Vagina (tissue), 2 donors: ENCODE results near the gene C9orf78. TPM values are rescaled to one million over a fixed set of nuclear protein-coding genes. Genes with fewer than 3 reads are reported as not detected.

Source experiments
- DNase-seq, 2 donors: peaks; one replicate each; pipeline ENCODE4 v3.0.0-alpha.2; 2017; ENCODE audit errors: extremely low spot score in 2 of 2
- H3K27ac ChIP-seq: fragments of 200-600 bp; sonication (generic); one replicate; pipeline ENCODE4 v1.5.1; 2019
- H3K27me3 ChIP-seq: fragments of 200-600 bp; sonication (generic); one replicate; pipeline ENCODE4 v1.5.1; 2019
- H3K36me3 ChIP-seq, 2 donors: fragments of 200-600 bp; sonication (generic); one replicate each; pipeline ENCODE4 v1.5.1; 2017 to 2019
- H3K4me1 ChIP-seq: fragments of 200-600 bp; sonication (generic); one replicate; pipeline ENCODE4 v1.5.1; 2019
- H3K4me3 ChIP-seq, 2 donors: fragments of 200-600 bp; sonication (generic); 1 replicate in 1 of 2; 2 replicates in 1 of 2; pipeline ENCODE4 v1.5.1; 2016 to 2019
- H3K9me3 ChIP-seq: fragments of 200-600 bp; sonication (generic); one replicate; pipeline ENCODE4 v1.5.1; 2019
- CTCF ChIP-seq, 3 experiments: fragments of 450-650 bp in 2 of 3; fragments of 200-600 bp in 1 of 3; sonication (generic) in 1 of 3; IDR thresholded peaks; one replicate each; pipeline ENCODE4 v1.5.1; 2017 to 2019; ENCODE audit warnings: antibody characterized with exemption in 3 of 3, mild to moderate bottlenecking in 2 of 3, moderate library complexity in 2 of 3
- POLR2A ChIP-seq, 2 donors: fragments of 450-650 bp; IDR thresholded peaks; one replicate each; pipeline ENCODE4 v1.6.1; 2017; ENCODE audit warnings: antibody characterized with exemption in 2 of 2, mild to moderate bottlenecking in 2 of 2, moderate library complexity in 2 of 2
- POLR2AphosphoS5 ChIP-seq, 2 donors: sonication (generic); formaldehyde crosslinking; IDR thresholded peaks; one replicate each; pipeline ENCODE4 v1.9.0; 2017; ENCODE audit warnings: antibody characterized with exemption in 2 of 2, mild to moderate bottlenecking in 2 of 2, low read depth in 1 of 2; ENCODE audit not compliant: insufficient read depth in 1 of 2
- intact Hi-C: fragments of 100-400 bp; cut with DNase I; formaldehyde crosslinking; loops from one replicate; pipeline ENCODE4 v1.15.1; 2023
- total RNA-seq: library from RNA; depleted of rRNA; stranded (reverse); fragments of >200 nt; gene quantifications from one replicate; pipeline ENCODE4 v1.2.3, GENCODE V29; 2016

C9orf78 gene
- total RNA-seq, 1 donor from 2014 or later = 36.6 TPM

GRCh38 chr9:129879991-129880653, 45.0 kb upstream of the C9orf78 start:
- no peaks in the 10 kb centered on the region for H3K9me3 ChIP-seq

GRCh38 chr9:129879103-129879699, 44.1 kb upstream of the C9orf78 start:
- Histone ChIP-seq H3K36me3 (peaks cover 9 to 42% of the 10 kb centered on the region in 2 donors), H3K27ac (no peak overlapping the region), H3K9me3 (no peaks in the 10 kb centered on the region), H3K27me3 (no peaks in the 10 kb centered on the region), H3K4me1 (peaks cover 6% of the 10 kb centered on the region), H3K4me3 (no peak overlapping the region)
- TF ChIP-seq POLR2AphosphoS5 (IDR thresholded peaks at IDR 0.05; ENCODE audit: insufficient read depth in 1 of 2, low read depth in 1 of 2) (no peak), POLR2A (IDR thresholded peaks at IDR 0.05) (no peak), CTCF (IDR thresholded peaks at IDR 0.05) (no peak)
- DNase-seq = no peak
- intact Hi-C loops = no loop called here

More at GRCh38 chr9:129879991-129880653, 45.0 kb upstream of the C9orf78 start:
- intact Hi-C loops = loop anchor here (10.0 kb wide), 2 partner anchors 225 to 475 kb away; no protein-coding TSS in a partner anchor
- Histone ChIP-seq H3K4me3 (no peak overlapping the region), H3K27me3 (no peaks in the 10 kb centered on the region), H3K4me1 (peaks cover 13% of the 10 kb centered on the region), H3K36me3 (peaks cover 2 to 33% of the 10 kb centered on the region in 2 donors), H3K27ac (no peak overlapping the region)
- TF ChIP-seq CTCF (IDR thresholded peaks at IDR 0.05) = no peak
- TF ChIP-seq POLR2A (IDR thresholded peaks at IDR 0.05) = no peak
- no peak for TF ChIP-seq POLR2AphosphoS5 (IDR thresholded peaks at IDR 0.05; ENCODE audit: insufficient read depth in 1 of 2, low read depth in 1 of 2)
- DNase-seq = no peak

DNA sequence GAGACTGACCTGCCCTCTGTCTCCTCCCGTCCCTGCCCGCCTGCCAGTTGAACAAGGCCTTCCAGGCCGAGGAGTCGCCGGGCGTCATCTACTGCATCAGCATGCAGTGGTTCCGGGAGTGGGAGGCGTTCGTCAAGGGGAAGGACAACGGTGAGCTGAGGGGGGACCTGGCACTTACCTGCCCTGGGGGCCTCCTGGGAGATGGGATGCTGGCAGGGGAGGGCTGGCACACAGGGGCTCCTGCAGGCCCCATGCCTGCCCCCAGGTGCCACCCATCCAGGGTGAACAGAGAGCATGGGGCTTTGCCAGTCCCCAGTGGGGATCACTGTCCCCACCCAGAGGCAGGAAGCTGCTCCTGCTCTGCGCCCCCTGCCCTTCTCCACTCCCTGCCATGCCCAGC, 43.2 kb upstream of the C9orf78 start:
- TF ChIP-seq POLR2AphosphoS5 (IDR thresholded peaks at IDR 0.05; ENCODE audit: insufficient read depth in 1 of 2, low read depth in 1 of 2) = no peak
- Histone ChIP-seq H3K4me1 (no peaks in the 10 kb centered on the region), H3K27ac (no peak overlapping the region), H3K4me3 (no peak overlapping the region), H3K27me3 (no peaks in the 10 kb centered on the region), H3K36me3 (peaks cover 9 to 51% of the 10 kb centered on the region in 2 donors), H3K9me3 (no peaks in the 10 kb centered on the region)
- intact Hi-C loops = no loop called here
- no peak for DNase-seq

DNA sequence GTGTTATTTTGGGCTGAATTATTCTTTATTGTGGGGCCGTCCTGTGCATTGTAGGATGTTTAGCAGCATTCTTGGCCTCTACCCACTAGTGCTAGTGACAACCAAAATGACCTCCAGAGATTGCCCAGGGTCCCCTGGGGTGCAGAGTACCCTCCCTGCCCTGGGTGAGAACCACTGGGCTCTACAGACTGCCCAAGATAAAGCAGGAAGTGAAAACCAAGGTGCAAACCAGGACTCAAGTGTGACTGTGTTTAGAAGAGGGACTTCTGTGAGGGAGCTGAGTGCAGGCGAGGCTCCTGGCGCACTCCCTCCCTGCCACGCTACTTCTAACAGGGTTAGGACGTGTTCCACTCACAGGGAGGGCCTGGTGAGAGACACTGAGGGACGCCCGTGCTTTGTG, 41.7 kb upstream of the C9orf78 start:
- Histone ChIP-seq H3K36me3 (peaks cover 9 to 51% of the 10 kb centered on the region in 2 donors), H3K27ac (no peak overlapping the region), H3K4me3 (no peak overlapping the region), H3K9me3 (no peaks in the 10 kb centered on the region), H3K4me1 (no peaks in the 10 kb centered on the region), H3K27me3 (no peaks in the 10 kb centered on the region)
- DNase-seq = no peak
- intact Hi-C loops = no loop called here
- TF ChIP-seq POLR2A (IDR thresholded peaks at IDR 0.05) = no peak
- TF ChIP-seq CTCF (IDR thresholded peaks at IDR 0.05) = no peak
- TF ChIP-seq POLR2AphosphoS5 (IDR thresholded peaks at IDR 0.05; ENCODE audit: insufficient read depth in 1 of 2, low read depth in 1 of 2) = no peak

DNA sequence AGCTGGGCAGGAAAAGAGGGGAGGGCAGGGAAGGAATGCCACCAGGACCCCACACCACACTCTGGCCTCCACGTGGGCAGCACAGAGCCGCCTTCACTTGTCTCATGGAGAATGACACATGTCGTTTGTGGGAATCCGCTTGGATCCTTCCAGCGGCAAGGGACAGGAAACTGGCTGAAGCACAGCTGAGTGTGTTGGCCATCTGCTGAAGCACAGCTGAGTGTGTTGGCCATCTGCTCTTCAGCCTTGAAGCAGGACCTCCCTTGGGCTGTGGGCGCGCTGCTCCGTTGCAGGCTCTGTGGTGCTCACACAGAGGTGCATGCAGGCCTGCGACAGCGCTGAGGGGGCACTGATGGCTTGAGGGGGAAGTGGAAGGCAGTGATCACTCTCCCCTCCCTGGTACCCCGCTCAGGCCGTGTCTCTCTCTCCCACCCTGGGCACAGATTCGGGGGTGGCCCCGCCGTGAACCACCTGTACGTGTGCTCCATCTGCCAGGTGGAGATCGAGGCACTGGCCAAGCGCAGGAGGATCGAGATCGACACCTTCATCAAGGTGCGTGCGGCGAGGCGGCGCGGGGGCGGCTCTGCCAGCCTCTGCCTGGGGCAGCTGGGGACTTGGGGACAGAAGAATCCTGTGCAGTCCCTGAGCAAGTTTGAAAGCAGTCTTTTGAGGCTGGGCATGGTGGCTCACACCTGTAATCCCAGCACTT, 40.8 kb upstream of the C9orf78 start:
- H3K27ac ChIP-seq = no peak overlapping the region
- no peaks in the 10 kb centered on the region for H3K4me1 ChIP-seq
- peaks cover 9 to 48% of the 10 kb centered on the region in 2 donors for H3K36me3 ChIP-seq
- TF ChIP-seq POLR2AphosphoS5 (IDR thresholded peaks at IDR 0.05; ENCODE audit: insufficient read depth in 1 of 2, low read depth in 1 of 2) = no peak
- TF ChIP-seq CTCF (IDR thresholded peaks at IDR 0.05) = no peak
- no peak for TF ChIP-seq POLR2A (IDR thresholded peaks at IDR 0.05)
- H3K4me3 ChIP-seq = no peak overlapping the region
- no peaks in the 10 kb centered on the region for H3K27me3 ChIP-seq
- no peak for DNase-seq
- no peaks in the 10 kb centered on the region for H3K9me3 ChIP-seq
- intact Hi-C loops = no loop called here
